K562 (cell line): ENCODE measurements around the gene MIDN. TPM values are rescaled to one million over a fixed set of nuclear protein-coding genes. Genes with fewer than 3 reads are reported as not detected.
A peak's percentile ranks its signal among the peaks of the same experiment; 100 is the strongest.

Experiments used
- BDP1 ChIP-seq: IDR thresholded peaks from 3 replicates; pipeline ENCODE4 v1.6.1; 2011; ENCODE audit not compliant: insufficient read length, insufficient read depth
- CTBP1 ChIP-seq: fragments of 450-650 bp; IDR thresholded peaks from 2 replicates; pipeline ENCODE4 v1.6.1; 2016; ENCODE audit warnings: borderline replicate concordance
- KDM4B ChIP-seq, 2 experiments: fragments of 450-650 bp in 1 of 2; sonication (generic) in 1 of 2; IDR thresholded peaks; 2 replicates each; pipeline ENCODE4 v1.6.1; 2016 to 2017; ENCODE audit warnings: borderline replicate concordance in 2 of 2, antibody characterized with exemption in 1 of 2, low read depth in 1 of 2, mild to moderate bottlenecking in 1 of 2
- MAZ ChIP-seq, 2 experiments: fragments of 450-650 bp in 1 of 2; sonication (generic) in 1 of 2; formaldehyde crosslinking; IDR thresholded peaks in 1 of 2; conservative IDR thresholded peaks in 1 of 2; 2 replicates each; pipeline versions ENCODE4 v1.4.0 to v1.5.0; 2020; ENCODE audit warnings: mild to moderate bottlenecking in 1 of 2, missing genetic modification reagents in 1 of 2
- NFIC ChIP-seq: fragments of 450-650 bp; IDR thresholded peaks from 2 replicates; pipeline ENCODE4 v1.6.1; 2017; ENCODE audit warnings: mild to moderate bottlenecking, inconsistent platforms
- NR4A1 ChIP-seq, 2 experiments: fragments of 250-450 bp in 1 of 2; fragments of 450-650 bp in 1 of 2; sonication (Bioruptor Pico) in 1 of 2; IDR thresholded peaks; 2 replicates each; pipeline versions ENCODE4 v1.4.0 to v1.6.1; 2016 to 2020; ENCODE audit warnings: mild to moderate bottlenecking in 2 of 2, missing compliant biosample characterization in 1 of 2, missing genetic modification characterization in 1 of 2, moderate library complexity in 1 of 2
- SIN3B ChIP-seq: fragments of 450-650 bp; IDR thresholded peaks from 2 replicates; pipeline ENCODE4 v1.6.1; 2017; ENCODE audit warnings: low read depth, mild to moderate bottlenecking, moderate library complexity
- THAP12 ChIP-seq: fragments of 250-450 bp; sonication (Bioruptor Pico); IDR thresholded peaks from 2 replicates; pipeline ENCODE4 v1.9.0; 2021; ENCODE audit warnings: mild to moderate bottlenecking, inconsistent platforms
- ZBTB1 ChIP-seq: sonication (generic); formaldehyde crosslinking; IDR thresholded peaks from 2 replicates; pipeline ENCODE4 v1.8.1; 2023; ENCODE audit warnings: missing genetic modification reagents, low read depth, mild to moderate bottlenecking, borderline replicate concordance
- ZBTB40 ChIP-seq, 2 experiments: fragments of 450-650 bp in 1 of 2; sonication (generic) in 1 of 2; formaldehyde crosslinking in 1 of 2; IDR thresholded peaks; 2 replicates each; pipeline versions ENCODE4 v1.7.1 to v1.9.0; 2016 to 2022; ENCODE audit warnings: inconsistent platforms in 1 of 2, mild to moderate bottlenecking in 1 of 2, missing genetic modification reagents in 1 of 2
- ZNF384 ChIP-seq: IDR thresholded peaks from 2 replicates; pipeline ENCODE4 v1.6.1; 2012; ENCODE audit warnings: low read depth, low read length, improper control_type of control experiment
- polyA plus RNA-seq, 8 experiments: library from polyadenylated mRNA; depleted of rRNA in 4 of 8; stranded (reverse) in 5 of 8; unstranded in 3 of 8; fragments of >200 nt; fragmentation: Nextera tagmentation in 2 of 8; fragmentation: Illumina TruSeq in 1 of 8; extraction: Ambion mirVana in 2 of 8; extraction: Trizol in 1 of 8; gene quantifications; 2 replicates each; pipeline versions ENCODE4 v1.2.1 to v1.2.3, GENCODE V29; 2011 to 2014; ENCODE audit warnings: inconsistent platforms in 1 of 8, missing spikeins in 1 of 8
- total RNA-seq, 7 experiments: library from RNA; depleted of rRNA in 6 of 7; stranded (reverse); fragments of >200 nt in 6 of 7; fragmentation: Illumina TruSeq in 2 of 7; extraction: Trizol in 2 of 7; gene quantifications; 2 replicates each; pipeline versions ENCODE4 v1.2.1 to v1.2.3, GENCODE V29; 2011 to 2021; ENCODE audit warnings: low replicate concordance in 1 of 7
- TF ChIP-seq, protein P1 (sequence below): fragments of 450-650 bp; IDR thresholded peaks from 2 replicates; pipeline ENCODE4 v1.6.1; 2016; ENCODE audit warnings: borderline replicate concordance

The MIDN gene
- total and polyA plus RNA-seq, 9 of the 15 experiments (the other 6 are each of a cell fraction or from before 2014, with no cell fraction given): 0.17 to 120 (median 10.1) TPM

GRCh38 chr19:1275976-1276627 is 27.7 kb downstream of the MIDN start (continued):
- TF ChIP-seq ZBTB40 (IDR thresholded peaks at IDR 0.05): no peak
- TF ChIP-seq ZBTB40 (CRISPR knock-in tag; IDR thresholded peaks at IDR 0.05): no peak
- TF ChIP-seq MAZ (CRISPR knock-in tag; conservative IDR thresholded peaks at IDR 0.05 in 1 of 2, IDR thresholded peaks at IDR 0.05 in 1 of 2): peak in 1 of 2 experiments; percentile 29; a peak in 2 of 4 replicates
- TF ChIP-seq NR4A1 (CRISPR knock-in tag; IDR thresholded peaks at IDR 0.05): peak; percentile 82; the same call in 1 of the 2 replicates
- no peak for TF ChIP-seq NR4A1 (tag; IDR thresholded peaks at IDR 0.05)
- no peak for TF ChIP-seq NFIC
- TF ChIP-seq, protein P1, sequence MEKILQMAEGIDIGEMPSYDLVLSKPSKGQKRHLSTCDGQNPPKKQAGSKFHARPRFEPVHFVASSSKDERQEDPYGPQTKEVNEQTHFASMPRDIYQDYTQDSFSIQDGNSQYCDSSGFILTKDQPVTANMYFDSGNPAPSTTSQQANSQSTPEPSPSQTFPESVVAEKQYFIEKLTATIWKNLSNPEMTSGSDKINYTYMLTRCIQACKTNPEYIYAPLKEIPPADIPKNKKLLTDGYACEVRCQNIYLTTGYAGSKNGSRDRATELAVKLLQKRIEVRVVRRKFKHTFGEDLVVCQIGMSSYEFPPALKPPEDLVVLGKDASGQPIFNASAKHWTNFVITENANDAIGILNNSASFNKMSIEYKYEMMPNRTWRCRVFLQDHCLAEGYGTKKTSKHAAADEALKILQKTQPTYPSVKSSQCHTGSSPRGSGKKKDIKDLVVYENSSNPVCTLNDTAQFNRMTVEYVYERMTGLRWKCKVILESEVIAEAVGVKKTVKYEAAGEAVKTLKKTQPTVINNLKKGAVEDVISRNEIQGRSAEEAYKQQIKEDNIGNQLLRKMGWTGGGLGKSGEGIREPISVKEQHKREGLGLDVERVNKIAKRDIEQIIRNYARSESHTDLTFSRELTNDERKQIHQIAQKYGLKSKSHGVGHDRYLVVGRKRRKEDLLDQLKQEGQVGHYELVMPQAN: peak; percentile 89; the same call in 1 of the 2 replicates
- TF ChIP-seq CTBP1: no peak
- TF ChIP-seq BDP1: no peak
- TF ChIP-seq KDM4B (IDR thresholded peaks at IDR 0.05; ENCODE audit: borderline replicate concordance in 2 of 2, low read depth in 1 of 2): 0 out of 4 replicates have a peak, but pooled peaks of 1 of the 2 experiments have one; percentile 75
- no peak; the same call in 1 of the 2 replicates for TF ChIP-seq THAP12 (CRISPR knock-in tag)
- TF ChIP-seq ZBTB1: peak; percentile 79
- TF ChIP-seq SIN3B: no peak
- TF ChIP-seq ZNF384: no peak
- TF ChIP-seq, all 486 proteins: peak for 52
